HG03457 (cell line): ENCODE data around the gene IL31RA.

ENCODE experiments used
- ATAC-seq: cut with Tn5 transposase; IDR thresholded peaks from one replicate; pipeline ENCODE4 v1.9.1; 2021; ENCODE audit warnings: moderate number of reproducible peaks; ENCODE audit not compliant: unreplicated experiment

The IL31RA gene

GRCh38 chr5:55900068-55900467, 48.9 kb downstream of the IL31RA start:
- ATAC-seq = no peak

GRCh38 chr5:55900776-55901175, 49.6 kb downstream of the IL31RA start:
- no peak for ATAC-seq

GRCh38 chr5:55902696-55903095, 51.5 kb downstream of the IL31RA start:
- ATAC-seq = no peak

GRCh38 chr5:55903121-55903701, 52.1 kb downstream of the IL31RA start:
- ATAC-seq = peak; percentile 83

- ATAC-seq = no peak
Measured at GRCh38 chr5:55904152-55904551, 53.0 kb downstream of the IL31RA start.

GRCh38 chr5:55905251-55905650, 54.1 kb downstream of the IL31RA start:
- no peak for ATAC-seq

GRCh38 chr5:55907927-55908326, 56.8 kb downstream of the IL31RA start:
- no peak for ATAC-seq

- no peak for ATAC-seq
Measured at GRCh38 chr5:55908804-55909203, 57.6 kb downstream of the IL31RA start.

- no peak for ATAC-seq
Measured at GRCh38 chr5:55911784-55912653, 60.9 kb downstream of the IL31RA start.

- peak; percentile 88 for ATAC-seq
Measured at GRCh38 chr5:55913466-55914413, 62.6 kb downstream of the IL31RA start.

- no peak for ATAC-seq
Measured at GRCh38 chr5:55914971-55915370, 63.8 kb downstream of the IL31RA start.

- no peak for ATAC-seq
Measured at GRCh38 chr5:55915783-55916182, 64.6 kb downstream of the IL31RA start.

- no peak for ATAC-seq
Measured at GRCh38 chr5:55916986-55917385, 65.8 kb downstream of the IL31RA start.

- no peak for ATAC-seq
Measured at GRCh38 chr5:55917402-55918086, 66.4 kb downstream of the IL31RA start.

GRCh38 chr5:55918087-55919035, 67.2 kb downstream of the IL31RA start:
- ATAC-seq = no peak

- ATAC-seq = no peak
Measured at GRCh38 chr5:55919625-55920024, 68.5 kb downstream of the IL31RA start.

GRCh38 chr5:55920784-55921183, 69.6 kb downstream of the IL31RA start:
- ATAC-seq = no peak

- no peak for ATAC-seq
Measured at GRCh38 chr5:55921617-55922016, 70.5 kb downstream of the IL31RA start.

- no peak for ATAC-seq
Measured at GRCh38 chr5:55923177-55923771, 72.1 kb downstream of the IL31RA start.
